HG02571 (cell line): ENCODE measurements around the gene PHACTR1.
"Not testable (repeated sequence)": the region's sequence is repeated elsewhere in the genome, so short reads cannot be mapped to it uniquely, and the experiment has no call there.

Experiments used
- ATAC-seq: cut with Tn5 transposase; IDR thresholded peaks from one replicate; pipeline ENCODE4 v1.9.1; 2021; ENCODE audit warnings: mild to moderate bottlenecking, moderate library complexity; ENCODE audit not compliant: unreplicated experiment

PHACTR1 gene

DNA sequence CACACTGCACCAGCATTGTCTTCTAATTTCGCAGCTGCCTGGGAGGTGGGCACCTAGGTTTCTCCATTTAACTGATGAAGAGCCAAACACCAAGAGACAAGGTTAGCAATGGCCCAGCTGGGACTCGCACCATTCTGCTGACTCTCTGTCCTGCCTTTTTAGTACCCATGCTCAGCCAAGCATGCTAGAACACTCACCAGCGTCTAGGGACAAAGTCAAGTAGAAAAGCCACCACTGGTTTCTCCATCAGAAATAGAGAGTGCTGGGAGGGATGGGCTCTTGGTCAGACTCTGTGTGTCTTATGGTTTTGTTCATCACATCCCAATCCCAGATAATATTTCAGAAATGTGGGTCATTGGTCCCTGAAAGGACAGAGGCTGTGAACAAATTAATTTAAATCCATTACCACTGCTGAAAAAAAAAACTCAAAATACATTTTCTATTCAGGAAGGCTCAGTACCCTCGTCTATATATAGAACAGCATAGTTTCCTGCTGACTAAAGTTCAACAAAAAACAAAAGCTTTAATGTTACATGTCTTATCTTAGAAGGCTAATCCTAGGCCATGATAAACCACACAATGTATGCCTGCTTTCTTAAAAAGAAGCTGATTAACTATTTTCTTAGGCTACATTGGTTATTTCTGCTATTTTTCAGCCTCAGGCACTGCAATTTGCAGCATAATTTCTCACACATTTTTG is 500.8 kb downstream of the PHACTR1 start:
- no peak for ATAC-seq

DNA sequence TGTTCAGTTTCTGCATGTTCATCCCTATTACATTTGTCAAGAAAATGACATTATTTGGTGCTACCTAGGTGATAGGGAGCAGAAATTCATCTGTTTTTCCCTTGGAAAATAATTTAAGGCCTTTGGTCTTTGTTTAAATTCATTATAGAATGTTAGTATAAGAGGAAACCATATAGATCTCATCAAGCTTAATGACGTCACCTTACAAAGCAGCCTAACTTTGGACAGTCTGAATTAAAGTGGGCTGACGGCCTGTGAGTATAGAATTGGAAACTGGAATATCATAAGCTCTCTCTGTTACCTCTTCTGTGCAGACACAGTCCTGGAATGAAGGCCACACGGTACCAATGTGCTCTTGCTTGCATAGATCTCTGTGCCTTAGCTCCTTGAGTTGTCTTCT is 503.7 kb downstream of the PHACTR1 start:
- ATAC-seq: no peak

DNA sequence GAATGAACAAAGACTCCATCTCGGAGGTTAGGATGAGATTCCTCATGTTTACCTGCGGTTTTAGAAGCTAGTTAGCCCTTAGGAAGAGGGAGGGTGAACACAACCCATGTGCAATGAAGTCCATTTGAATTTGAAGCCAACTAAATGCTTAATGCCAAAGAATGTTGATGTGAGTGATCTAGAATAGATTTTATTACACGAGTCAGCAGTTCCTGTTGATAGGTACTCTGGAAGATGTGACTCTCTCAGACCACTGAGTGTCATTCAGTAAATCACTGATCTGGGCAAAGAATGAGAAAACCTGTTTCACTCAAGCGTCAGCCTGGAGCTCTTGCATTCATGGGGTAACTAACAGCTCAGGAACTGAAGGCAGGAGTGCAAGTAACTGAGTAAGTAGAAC is 505.5 kb downstream of the PHACTR1 start:
- ATAC-seq: no peak

DNA sequence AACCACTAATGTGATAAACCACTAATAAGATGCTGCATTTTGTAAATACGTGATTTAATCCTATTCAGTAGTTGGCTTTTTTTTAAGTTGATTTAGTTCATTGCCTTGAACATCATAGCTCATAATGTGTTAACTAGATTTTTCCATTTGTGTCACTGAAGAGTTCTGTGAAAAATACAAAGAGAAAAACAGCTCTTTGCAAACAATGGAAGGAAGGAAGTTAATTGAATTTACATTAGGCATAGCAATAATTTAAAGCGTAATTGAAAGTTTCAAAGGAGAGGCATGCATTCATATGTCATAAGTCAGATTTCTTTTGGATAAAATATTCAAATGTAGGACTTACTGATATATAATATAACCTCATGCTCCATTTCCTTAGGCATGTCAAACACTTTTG is 509.5 kb downstream of the PHACTR1 start:
- no peak for ATAC-seq

DNA sequence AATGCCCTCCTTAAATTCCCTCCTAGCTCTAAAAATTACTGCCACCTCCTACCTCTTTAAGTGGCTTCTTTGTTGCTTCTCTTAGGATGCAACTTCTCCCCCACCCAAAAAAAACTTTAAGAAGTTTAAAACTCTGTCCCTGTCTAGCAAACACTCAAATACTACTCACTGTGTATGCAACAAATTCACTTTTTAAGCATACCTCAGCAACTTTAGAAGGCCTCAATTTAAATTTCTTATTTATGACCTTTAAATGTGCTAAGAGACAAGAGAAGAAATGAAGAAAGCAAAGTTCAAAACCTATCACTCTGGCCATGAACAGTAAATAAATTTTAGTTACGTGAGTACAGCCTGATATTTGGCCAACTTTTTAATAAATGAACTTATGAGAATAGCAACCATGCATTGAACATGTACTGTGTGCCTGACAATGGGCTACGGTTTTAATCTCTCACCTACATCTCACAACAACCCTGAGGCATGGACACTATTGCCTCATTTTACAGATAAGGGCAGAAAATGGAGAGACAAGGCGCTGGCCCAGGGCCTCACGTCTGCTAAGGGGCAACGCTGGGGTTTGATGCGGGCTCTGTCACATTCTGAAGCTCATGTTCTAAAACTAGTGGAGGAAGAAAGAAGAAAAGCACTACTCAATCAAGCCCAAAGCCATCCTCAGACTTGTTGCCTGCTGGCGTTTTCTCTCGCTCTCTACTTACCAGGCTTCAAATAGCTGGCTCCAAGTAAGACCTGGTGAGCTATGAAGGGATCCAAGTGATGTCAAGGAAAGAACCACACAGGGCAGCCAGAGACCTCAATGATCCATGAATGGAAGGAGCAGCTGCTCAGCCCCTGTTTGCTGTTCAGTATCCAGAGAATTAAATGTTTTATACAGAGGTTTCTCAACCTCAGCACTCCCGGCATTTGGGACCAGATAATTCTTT is 512.0 kb downstream of the PHACTR1 start:
- ATAC-seq: no peak

DNA sequence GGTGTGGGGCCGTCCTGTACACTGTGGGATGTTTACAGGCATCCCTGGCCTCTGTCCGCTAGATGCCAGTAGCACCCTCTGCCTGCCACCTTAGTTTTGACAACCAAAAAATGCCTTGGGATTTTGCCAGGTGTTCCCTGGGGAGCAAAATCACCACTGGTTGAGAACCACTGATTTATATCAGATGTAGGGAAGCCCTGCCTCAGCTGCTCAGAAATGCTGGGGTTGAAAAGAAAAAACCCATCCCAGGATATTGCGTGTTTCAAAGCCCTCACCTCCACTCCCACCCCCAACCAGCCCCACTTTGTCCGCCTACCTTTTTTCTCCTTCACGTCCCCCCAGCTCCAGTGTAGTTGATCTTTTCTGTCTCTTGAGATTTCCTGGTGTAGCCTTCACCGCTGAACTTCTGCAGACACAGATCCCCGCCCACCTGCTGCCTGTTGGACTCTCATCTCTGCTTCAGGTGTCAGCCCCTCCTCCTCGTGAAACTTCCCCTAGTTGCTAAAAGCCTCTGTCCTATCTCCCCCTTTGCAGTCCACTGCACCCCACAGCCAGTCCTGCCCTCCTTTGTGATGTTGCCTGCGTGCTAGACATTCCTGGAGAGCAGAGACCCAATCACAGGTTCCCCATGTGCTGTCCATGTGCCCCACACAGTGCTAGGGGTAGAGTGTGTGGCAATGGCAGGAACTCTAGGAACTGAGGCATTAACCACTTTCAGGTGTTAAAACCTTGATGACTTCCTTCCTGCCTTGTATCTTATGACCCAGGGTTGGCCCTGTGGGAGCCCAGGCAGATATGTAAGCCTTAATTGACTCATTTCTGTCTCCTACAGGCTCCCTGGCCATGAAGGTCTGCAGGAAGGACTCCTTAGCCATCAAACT is 512.9 kb downstream of the PHACTR1 start:
- peak; percentile 63 for ATAC-seq

DNA sequence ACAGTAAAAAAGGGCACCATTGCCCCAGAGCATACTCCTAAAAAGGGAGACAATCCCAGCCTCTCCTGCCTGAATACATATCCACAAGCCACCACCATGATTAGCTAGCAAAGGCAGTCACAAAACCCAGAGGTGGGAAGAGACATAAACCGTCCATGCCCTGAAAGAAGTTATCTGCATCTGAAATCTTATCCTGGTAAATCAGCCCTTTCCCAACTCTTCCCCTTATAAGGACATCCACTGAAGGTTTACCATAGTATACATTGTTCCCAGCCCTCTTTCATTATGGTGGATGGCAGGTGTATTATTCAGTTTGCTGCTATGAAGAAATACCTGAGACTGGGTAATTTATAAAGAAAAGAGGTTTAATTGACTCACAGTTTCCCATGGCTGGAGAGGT is 516.5 kb downstream of the PHACTR1 start:
- ATAC-seq: no peak

DNA sequence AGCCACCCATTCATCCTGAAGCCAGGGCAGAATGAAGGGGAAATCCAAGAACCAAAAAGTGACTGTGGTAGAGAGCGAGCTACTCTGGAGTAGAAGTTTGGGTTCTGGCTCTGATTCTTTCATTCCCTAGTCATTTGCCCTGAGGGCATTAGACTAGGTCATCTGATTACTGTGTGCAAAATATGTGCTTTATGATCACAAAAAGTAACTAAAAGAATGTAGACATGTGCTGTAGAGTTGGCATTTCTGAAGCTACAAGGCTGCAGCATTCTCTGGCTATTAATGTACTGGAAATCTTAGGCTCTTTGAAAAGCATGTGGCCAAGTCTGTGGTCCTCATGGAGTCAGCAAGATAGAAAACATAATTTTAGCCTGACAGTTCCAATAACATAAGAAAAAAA is 517.6 kb downstream of the PHACTR1 start:
- ATAC-seq: no peak

DNA sequence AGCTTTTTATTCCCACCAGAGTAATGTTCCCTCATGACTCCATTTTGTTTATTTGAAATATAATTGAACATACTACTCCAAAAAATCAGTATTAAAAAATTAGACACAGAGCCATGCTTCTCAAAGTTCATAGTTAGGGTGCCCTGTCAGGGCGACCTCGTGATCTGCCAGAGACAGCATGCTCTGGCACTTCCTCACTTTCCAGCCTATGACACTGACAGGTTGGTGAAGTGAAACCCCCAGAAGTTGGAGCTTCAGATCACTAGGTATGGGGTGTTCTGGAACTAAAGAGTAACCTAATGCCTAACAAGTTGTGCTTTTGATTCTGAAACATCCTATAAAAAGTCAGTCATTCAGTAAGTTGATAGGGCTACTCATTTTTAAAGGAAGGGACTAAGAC is 518.8 kb downstream of the PHACTR1 start:
- no peak for ATAC-seq

DNA sequence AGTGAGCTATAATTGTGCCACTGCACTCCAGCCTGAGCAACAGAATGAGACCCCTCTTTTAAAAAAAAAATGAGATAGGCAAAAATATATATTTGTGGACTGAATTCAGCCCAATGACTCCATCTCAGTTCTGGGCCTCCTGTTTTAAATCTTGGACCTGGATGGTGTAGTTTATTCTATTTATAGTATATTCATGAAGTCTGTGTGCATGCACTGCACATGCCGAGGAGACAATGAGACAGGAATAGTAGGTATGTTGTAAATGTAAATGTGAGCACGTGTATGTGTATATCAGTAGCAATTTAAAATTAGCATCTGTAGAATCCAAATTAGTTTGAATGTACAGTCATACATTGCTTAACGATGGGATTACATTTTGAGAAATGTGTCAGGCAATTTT is 520.8 kb downstream of the PHACTR1 start:
- ATAC-seq: no peak

DNA sequence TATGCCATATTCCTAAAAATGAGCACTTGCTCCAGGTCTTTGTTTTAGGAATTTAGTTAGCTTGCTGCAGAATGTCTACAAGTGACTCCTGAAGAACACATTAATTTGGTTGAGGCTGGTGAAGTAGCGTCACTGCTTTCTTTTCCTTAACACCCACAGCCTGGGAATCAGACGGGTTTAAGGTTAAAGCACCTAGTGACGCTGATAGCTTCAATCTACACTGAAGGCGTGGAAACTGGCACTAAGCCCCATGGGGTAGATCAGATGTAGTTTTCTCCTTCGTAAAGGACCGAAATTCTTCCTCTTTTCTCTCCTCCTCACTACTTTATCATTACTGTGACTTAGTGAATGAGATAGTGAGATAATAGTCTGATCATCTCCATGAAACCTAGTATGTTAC is 521.5 kb downstream of the PHACTR1 start:
- ATAC-seq: no peak

DNA sequence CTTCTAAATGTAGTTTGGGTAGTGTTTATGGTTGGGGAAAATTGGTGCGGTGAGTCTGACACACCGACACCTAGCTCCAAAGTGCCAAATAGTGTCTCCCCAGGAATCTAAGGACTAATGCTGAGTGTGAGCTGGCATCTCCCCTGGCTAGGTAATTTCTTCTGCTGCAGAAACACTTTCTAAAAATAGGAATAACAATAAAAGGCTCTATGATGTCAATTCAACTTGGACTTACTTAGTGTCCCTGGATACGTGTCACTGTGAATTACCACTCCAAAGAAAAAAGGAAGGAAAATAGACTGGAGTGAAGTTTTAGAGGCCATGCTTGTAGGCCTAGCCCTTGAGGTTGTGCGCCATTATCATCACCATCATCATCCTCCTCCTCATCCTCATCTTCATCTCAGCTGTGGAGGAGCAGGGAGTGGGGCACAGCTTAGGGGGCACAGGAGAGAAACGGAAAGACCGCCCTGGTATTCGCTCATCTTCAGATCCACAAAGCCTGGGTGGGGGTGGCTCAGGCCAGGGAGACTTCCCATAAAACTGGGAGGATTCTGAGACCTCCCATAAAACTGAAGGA is 522.2 kb downstream of the PHACTR1 start:
- ATAC-seq: no peak

DNA sequence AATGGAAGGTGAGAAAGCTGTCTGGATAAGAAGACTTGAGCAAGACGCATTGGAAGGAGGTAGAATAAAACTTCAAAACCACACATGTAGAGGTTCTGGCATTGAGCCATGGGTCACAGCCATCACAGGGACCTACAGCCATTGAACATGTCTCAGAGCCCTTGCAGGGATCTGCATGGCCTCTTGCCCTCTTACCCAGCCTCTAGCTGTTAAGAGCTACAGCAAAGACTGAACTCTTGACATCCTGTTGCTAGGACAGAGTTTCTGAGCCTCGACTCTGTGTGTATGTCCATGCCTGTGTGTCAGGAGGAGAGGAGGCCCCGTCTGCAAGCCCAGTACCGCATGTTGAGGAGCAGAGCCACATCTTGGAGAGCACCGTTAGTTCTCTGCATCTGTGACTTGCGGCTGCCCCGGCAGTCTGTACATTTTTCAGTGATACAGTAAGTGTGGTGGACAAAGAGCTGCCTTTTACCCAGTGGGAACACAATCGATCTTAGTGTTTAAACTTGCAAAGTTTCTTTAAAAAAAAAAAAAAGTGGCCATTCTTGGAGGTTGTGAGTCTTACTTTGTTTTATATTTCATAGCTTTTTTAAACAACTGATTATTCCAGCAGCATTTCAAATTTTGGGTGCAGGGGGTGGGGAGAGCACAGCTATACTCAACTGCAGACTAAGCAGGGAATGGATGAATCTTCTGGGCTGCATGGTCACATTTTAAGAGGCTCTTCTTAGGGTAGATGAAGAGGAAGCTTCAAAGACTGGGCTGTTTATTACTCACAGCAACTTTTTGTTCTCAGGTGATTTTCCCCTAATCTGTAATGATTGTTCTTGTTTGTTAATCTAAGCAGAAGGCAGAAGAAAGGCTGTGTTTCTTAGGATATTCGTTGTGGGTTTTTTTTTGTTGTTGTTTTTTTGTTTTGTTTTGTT is 523.2 kb downstream of the PHACTR1 start:
- ATAC-seq: no peak

DNA sequence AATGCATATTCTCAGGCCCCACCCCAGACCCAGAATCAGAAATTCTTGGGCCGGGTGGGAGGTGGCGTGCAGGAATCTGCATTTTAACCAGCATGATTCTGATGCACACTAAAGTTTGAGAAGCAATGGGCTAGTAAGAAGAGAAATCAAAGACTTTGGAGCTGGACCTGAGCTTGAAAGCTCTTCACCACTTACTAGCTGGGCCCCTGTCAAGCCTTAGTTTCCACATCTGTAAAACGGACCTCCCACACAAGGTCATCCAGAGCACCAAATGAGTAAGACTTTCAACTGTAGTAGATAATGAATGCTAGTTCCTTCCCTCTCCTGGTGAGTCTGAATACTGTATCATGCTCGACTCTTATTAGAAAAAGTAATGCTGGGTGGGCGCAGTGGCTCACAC is 524.8 kb downstream of the PHACTR1 start:
- ATAC-seq: no peak

DNA sequence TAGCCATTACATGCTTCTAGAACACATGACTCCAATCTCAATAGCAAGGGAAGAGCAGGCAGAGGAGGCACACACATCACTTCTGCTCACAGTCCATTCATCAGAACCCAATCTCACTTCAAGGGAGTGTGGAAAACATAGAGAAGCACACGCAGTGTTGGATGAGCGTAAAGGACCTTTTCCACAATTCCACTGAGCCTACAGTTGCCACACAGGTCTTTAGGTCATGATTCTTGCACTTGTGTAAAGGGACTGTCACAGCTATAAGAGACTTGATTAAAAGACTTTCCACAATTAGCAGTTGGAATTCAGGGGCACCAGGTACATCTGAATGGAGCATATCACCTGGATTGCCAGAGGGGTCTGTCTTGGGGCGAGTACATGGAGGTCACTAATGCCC is 525.6 kb downstream of the PHACTR1 start:
- ATAC-seq: no peak

DNA sequence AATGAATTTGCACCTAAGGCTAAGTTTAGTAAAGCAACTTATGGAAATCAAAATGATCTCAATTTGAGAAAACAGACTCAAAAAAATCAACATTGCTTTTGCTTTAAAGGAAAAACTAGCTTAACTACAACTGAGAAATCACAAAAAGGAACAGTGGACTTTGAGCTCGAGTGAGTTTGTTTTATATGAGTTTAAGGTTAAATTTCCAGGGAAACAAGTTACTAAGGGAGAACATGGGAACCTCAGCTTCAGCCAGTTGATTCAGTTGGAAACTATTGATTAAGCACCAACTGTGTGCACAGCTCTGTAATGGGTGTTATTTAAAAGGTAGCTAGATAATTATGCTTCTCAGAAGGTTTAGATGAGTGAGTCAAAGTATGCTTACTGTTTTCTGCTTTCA is 526.0 kb downstream of the PHACTR1 start:
- ATAC-seq: no peak

DNA sequence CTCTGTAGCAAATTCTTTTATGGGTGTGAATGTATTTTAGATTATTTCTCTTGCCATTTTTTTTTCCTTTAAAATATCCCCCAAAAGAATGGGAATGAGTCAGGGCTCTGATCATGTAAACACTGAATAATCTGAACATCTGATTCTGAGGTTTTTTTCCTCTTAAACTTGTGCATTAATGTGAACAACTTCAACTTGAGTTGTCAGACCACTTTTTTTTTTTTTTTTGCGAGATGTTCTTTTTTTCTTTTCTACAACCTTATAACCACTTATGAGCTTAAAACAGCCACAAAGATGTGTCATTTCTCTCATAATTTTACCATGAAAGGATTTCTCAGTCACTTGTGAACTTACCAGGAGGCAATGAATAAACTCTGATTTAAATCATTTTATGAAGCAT is 526.5 kb downstream of the PHACTR1 start:
- no peak for ATAC-seq

DNA sequence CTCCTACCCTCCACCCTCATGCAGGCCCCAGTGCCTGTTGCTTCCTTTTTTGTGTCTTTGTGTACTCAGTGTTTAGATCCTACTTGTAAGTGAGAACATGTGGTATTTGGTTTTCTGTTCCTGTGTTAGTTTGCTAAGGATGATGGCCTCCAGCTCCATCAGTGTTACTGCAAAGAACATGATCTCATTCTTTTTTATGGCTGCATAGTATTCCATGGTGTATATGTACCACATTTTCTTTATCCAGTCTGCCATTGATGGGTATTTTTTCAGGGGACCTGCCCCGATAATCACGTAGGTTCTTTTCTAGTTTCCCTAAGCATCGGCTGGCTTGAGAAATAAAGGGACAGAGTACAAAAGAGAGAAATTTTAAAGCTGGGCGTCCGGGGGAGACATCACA is 527.2 kb downstream of the PHACTR1 start:
- not testable (repeated sequence) for ATAC-seq

DNA sequence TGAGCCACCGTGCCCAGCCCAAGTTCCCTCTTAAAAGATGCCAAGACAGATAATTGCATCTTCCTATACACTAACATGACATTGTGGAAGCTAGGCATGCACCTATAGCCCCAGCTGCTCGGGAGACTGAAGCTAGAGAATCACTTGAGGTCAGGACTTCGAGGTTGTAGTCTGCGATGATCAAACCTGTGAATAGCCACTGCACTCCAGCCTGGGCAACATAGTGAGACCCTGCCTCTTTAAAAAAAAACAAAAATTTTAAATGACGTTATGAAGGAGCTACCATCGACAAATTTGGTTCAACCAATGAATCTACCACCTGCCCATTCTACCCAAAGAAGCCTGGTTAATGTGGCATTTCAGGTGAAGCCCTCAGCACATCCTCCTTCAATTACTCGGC is 531.1 kb downstream of the PHACTR1 start:
- no peak for ATAC-seq

DNA sequence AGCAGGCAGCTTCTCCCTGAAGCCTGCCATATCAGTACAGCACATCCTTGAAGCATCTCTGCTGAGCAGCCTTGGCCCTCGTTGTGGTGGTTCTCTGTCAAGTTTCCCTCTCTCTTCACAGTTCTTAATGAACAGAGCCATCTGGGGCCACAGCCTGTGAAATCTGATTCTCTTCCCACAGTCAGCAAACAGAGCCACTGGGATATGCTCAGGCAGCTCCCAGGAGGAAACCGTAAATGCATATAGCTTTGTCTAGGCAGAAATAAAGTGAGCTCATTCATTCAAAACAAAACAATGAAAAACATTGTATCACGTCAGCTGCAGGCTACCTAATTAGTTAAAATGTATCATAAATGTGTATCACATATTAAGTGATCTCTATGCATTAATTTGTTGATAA is 531.5 kb downstream of the PHACTR1 start:
- no peak for ATAC-seq
